ENCODE data around the gene TM4SF4. TPM values are rescaled to one million over a fixed set of nuclear protein-coding genes. Genes with fewer than 3 reads are reported as not detected.

TM4SF4 gene
- polyA plus RNA-seq, 1 donor from 2014 or later: not detected

DNA sequence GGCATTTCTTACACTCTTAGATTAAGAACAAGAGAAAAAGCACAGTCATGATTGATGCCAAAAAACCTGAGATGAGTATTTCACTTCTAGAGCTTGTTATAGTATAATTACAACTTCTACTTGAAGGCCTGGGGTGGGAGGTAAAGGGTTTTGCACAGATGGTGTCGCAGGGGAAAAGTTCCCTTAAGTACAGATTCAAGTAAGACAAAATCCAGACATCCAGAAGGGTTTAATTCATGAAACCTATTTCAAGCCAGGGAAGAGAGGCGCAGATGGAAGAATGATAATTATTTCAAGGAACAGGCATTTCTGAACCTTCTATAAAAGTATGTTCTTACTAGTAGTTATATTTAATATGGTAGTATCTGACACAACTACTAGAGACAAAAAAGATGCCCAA is 70.6 kb downstream of the TM4SF4 start:
- Histone ChIP-seq H3K4me3 (ENCODE audit: low read length) (no peak overlapping the region), H3K79me2 (replicated peaks; ENCODE audit: insufficient read depth, low read length) (no peaks in the 10 kb centered on the region), H2AFZ (ENCODE audit: low read depth, low read length) (no peak overlapping the region), H3K9me2 (ENCODE audit: insufficient read depth, low read length) (no peaks in the 10 kb centered on the region), H3K27me3 (ENCODE audit: insufficient read depth, low read depth, low read length) (no peaks in the 10 kb centered on the region), H3K4me2 (ENCODE audit: low read length) (no peak overlapping the region), H3K36me3 (ENCODE audit: insufficient read depth, low read length) (no peaks in the 10 kb centered on the region), H3K9ac (ENCODE audit: low read length) (no peak overlapping the region), H3K9me3 (ENCODE audit: low read length) (no peaks in the 10 kb centered on the region), H3F3A (ENCODE audit: insufficient read depth, low read length, poor library complexity, severe bottlenecking) (no peaks in the 10 kb centered on the region), H4K20me1 (ENCODE audit: insufficient read depth) (no peaks in the 10 kb centered on the region), H3K27ac (ENCODE audit: low read length) (no peak overlapping the region)
- TF ChIP-seq RAD21 (conservative IDR thresholded peaks at IDR 0.05): no peak
- TF ChIP-seq, protein P1, sequence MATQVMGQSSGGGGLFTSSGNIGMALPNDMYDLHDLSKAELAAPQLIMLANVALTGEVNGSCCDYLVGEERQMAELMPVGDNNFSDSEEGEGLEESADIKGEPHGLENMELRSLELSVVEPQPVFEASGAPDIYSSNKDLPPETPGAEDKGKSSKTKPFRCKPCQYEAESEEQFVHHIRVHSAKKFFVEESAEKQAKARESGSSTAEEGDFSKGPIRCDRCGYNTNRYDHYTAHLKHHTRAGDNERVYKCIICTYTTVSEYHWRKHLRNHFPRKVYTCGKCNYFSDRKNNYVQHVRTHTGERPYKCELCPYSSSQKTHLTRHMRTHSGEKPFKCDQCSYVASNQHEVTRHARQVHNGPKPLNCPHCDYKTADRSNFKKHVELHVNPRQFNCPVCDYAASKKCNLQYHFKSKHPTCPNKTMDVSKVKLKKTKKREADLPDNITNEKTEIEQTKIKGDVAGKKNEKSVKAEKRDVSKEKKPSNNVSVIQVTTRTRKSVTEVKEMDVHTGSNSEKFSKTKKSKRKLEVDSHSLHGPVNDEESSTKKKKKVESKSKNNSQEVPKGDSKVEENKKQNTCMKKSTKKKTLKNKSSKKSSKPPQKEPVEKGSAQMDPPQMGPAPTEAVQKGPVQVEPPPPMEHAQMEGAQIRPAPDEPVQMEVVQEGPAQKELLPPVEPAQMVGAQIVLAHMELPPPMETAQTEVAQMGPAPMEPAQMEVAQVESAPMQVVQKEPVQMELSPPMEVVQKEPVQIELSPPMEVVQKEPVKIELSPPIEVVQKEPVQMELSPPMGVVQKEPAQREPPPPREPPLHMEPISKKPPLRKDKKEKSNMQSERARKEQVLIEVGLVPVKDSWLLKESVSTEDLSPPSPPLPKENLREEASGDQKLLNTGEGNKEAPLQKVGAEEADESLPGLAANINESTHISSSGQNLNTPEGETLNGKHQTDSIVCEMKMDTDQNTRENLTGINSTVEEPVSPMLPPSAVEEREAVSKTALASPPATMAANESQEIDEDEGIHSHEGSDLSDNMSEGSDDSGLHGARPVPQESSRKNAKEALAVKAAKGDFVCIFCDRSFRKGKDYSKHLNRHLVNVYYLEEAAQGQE (IDR thresholded peaks at IDR 0.05; ENCODE audit: borderline replicate concordance): no peak
- TF ChIP-seq EZH2 (IDR thresholded peaks at IDR 0.05; ENCODE audit: borderline replicate concordance, insufficient read depth, low read length, poor library complexity, severe bottlenecking): no peak
- TF ChIP-seq SMC3 (conservative IDR thresholded peaks at IDR 0.05; ENCODE audit: poor library complexity): no peak
- no peak for TF ChIP-seq POLR2AphosphoS5 (IDR thresholded peaks at IDR 0.05)

DNA sequence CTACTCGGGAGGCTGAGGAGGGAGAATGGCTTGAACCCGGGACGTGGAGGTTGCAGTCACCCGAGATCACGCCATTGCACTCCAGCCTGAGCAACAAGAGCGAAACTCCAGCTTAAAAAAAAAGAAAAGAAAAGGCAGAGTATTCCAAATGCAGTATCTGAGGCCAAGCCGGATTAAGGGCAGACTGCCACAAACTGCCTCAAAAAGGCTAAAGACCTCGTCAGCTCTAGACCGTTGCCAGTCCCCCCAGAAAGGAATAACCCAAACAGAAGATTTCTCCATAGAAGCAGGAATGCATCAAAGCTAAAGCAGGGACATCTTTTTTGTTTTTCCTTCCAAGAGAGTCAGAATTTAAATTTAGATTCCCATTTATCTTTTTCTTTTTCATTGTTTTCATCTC is 72.9 kb downstream of the TM4SF4 start:
- Histone ChIP-seq H4K20me1 (ENCODE audit: insufficient read depth) (no peaks in the 10 kb centered on the region), H3K9ac (ENCODE audit: low read length) (no peak overlapping the region)

More for the DNA sequence above, 72.9 kb downstream of the TM4SF4 start:
- TF ChIP-seq, protein P1 (IDR thresholded peaks at IDR 0.05; ENCODE audit: borderline replicate concordance): no peak
- no peaks in the 10 kb centered on the region for H3K9me2 ChIP-seq (ENCODE audit: insufficient read depth, low read length)
- H3K4me2 ChIP-seq (ENCODE audit: low read length): no peak overlapping the region
- no peaks in the 10 kb centered on the region for H3K36me3 ChIP-seq (ENCODE audit: insufficient read depth, low read length)
- H3K4me3 ChIP-seq (ENCODE audit: low read length): no peak overlapping the region
- no peaks in the 10 kb centered on the region for H3K27me3 ChIP-seq (ENCODE audit: insufficient read depth, low read depth, low read length)
- H2AFZ ChIP-seq (ENCODE audit: low read depth, low read length): no peak overlapping the region
- no peaks in the 10 kb centered on the region for H3K9me3 ChIP-seq (ENCODE audit: low read length)
- no peak overlapping the region for H3K27ac ChIP-seq (ENCODE audit: low read length)
- no peaks in the 10 kb centered on the region for H3K79me2 ChIP-seq (replicated peaks; ENCODE audit: insufficient read depth, low read length)
- H3F3A ChIP-seq (ENCODE audit: insufficient read depth, low read length, poor library complexity, severe bottlenecking): no peaks in the 10 kb centered on the region

All from neural cell (in vitro differentiated cells).